Activated CD8-positive, alpha-beta T cell treated with anti-CD3 and anti-CD28 coated beads, Interleukin-2, amount 10 ng/mL, durations not matched to agents 7 days and 5 days (primary cell): ENCODE measurements around the gene SGCE. TPM values are rescaled to one million over a fixed set of nuclear protein-coding genes. Genes with fewer than 3 reads are reported as not detected.
A peak's percentile ranks its signal among the peaks of the same experiment; 100 is the strongest.

Source experiments
- ATAC-seq: fragments of 150-1000 bp; cut with Tn5 transposase; one replicate; pipeline ENCODE4 v1.10.0; 2021; ENCODE audit warnings: moderate library complexity
- CTCF ChIA-PET: fragments of 350-600 bp; sonication (Branson Sonifier 250); formaldehyde crosslinking; loops from one replicate; lab custom pipeline; 2021; ENCODE audit warnings: antibody characterized with exemption; lab: Charles Lee
- POLR2A ChIA-PET: fragments of 350-600 bp; sonication (Branson Sonifier 250); formaldehyde crosslinking; loops from one replicate; lab custom pipeline; 2021; ENCODE audit warnings: antibody characterized with exemption; lab: Charles Lee
- DNase-seq: peaks from one replicate; pipeline ENCODE4 v3.0.0-alpha.2; 2020
- H3K27ac Mint-ChIP-seq: one replicate; pipeline ENCODE4 v1.8.0; 2021; ENCODE audit warnings: mild to moderate bottlenecking, mixed read lengths
- H3K27me3 Mint-ChIP-seq: one replicate; pipeline ENCODE4 v1.8.0; 2021; ENCODE audit warnings: low read depth, mixed read lengths
- H3K36me3 Mint-ChIP-seq: one replicate; pipeline ENCODE4 v1.8.0; 2021; ENCODE audit warnings: low read depth, mixed read lengths
- H3K4me1 Mint-ChIP-seq: one replicate; pipeline ENCODE4 v1.8.0; 2021; ENCODE audit warnings: low read depth, mixed read lengths
- H3K4me3 Mint-ChIP-seq: one replicate; pipeline ENCODE4 v1.8.0; 2021; ENCODE audit warnings: mild to moderate bottlenecking, mixed read lengths
- H3K9me3 Mint-ChIP-seq: one replicate; pipeline ENCODE4 v1.8.0; 2022; ENCODE audit warnings: mixed read lengths; ENCODE audit not compliant: insufficient read depth
- total RNA-seq, 2 experiments: library from RNA; stranded (reverse); gene quantifications; one replicate each; pipeline ENCODE4 v1.2.3, GENCODE V29; 2021

The SGCE gene
- total RNA-seq, 2 experiments from 2014 or later: not detected

DNA sequence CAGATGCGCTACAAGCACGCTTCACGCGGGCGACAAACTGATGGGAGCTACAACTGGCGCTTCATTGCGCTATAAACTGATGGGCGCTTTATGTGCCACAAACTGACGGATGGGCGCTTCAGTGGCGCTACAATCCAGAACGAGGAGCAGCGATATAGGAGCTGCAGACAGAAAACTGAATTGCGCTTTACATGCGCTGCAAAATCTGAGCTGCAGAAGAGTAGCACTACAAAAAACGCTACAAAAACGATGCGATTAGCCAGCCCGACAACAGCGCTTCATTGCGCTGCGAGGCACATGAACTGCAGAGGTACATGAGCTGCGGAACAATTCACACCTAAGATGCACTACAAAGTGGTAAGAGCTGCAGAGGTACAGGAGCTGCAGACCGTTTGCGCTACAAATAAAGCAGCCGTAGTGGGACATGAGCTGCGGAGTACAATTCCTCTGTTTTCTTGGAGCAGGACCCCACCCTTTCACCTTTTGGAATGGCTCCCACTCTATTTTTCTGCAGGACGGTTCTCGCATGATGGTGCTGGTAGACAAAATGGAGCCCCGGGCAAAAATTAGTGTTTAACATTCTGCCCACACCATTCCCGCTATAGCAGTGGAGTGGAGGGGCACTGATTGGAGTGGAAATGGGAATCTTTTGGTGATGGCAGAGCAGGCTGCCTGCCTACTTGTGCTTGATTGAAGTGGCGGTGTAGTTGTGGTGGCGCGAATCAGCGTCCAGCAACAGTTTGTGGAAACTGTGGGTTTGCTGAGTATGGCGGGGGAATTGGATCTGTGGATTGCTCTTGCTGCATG lies 1.2 kb upstream of the SGCE start:
- Mint-ChIP-seq H3K36me3 (no peaks in the 10 kb centered on the region), H3K9me3 (no peaks in the 10 kb centered on the region), H3K4me3 (peak overlapping the region; percentile 73), H3K4me1 (peaks cover 21% of the 10 kb centered on the region), H3K27me3 (peaks cover 19% of the 10 kb centered on the region), H3K27ac (peak overlapping the region; percentile 71)
- POLR2A ChIA-PET: no interaction called here
- DNase-seq: peak; percentile 25
- CTCF ChIA-PET: interaction anchor here (0.7 to 3.1 kb wide), 3 partner anchors 137 to 220 kb away, joined by 3 to 19 read pairs (median 3); no protein-coding TSS in a partner anchor
- ATAC-seq: no peak

DNA sequence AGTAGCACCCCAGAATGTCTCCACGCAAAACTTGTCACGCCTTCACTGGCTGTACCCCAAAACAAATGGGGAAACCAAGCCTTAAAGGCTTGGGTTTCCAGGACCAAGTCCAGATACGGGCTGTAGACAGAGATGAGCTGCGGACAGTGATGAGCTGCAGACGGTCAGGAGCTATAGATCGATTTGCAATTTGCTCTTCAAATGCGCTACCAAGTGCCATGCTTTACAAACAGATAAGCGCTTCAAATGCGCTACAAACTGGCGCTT lies 658 bp upstream of the SGCE start:
- Mint-ChIP-seq H3K4me3 (peak overlapping the region; percentile 73), H3K9me3 (no peaks in the 10 kb centered on the region), H3K27me3 (peaks cover 22% of the 10 kb centered on the region), H3K27ac (no peak overlapping the region), H3K36me3 (no peaks in the 10 kb centered on the region), H3K4me1 (peaks cover 21% of the 10 kb centered on the region)
- ATAC-seq (no peak), DNase-seq (peak; percentile 35)
- ChIA-PET POLR2A (no interaction called here), CTCF (interaction anchor here (0.7 to 3.1 kb wide), 3 partner anchors 137 to 220 kb away, joined by 3 to 19 read pairs (median 3); no protein-coding TSS in a partner anchor)

DNA sequence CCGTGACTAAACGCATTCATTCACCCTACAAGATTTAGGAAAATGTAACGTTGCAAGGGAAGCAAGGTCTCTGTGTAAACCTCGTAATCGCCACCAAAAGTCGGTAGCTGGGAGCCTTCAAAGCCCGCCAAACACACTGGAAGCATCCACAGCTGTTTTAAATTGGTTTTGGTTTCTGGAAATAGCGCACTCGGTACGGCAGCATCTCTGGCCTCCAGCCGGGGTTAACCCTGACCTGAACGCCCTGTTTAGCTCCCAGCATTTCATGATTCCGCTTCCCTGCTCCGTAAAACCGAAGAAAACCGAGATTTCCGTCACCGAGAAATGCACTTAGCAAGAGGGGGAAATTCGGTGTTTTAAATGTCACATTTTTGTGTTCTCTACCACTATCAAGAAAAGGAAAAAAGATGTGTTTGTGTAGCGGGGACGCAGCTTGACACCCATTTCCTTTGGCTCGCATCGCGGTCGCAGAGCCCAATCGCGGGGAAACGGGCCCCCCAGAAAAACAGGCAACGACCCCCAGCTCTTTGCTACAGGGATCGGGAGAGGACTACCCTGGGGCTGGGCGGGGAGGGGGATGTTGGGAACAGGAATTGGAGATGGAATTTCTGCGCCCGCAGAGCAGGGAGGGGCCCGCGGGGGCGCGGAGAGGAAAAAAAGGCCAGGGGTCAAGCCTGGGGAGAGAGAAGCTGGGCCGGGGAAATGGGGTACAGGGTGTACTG lies 646 bp downstream of the SGCE start:
- Mint-ChIP-seq H3K9me3 (no peaks in the 10 kb centered on the region), H3K27ac (no peak overlapping the region), H3K4me3 (peak overlapping the region; percentile 73), H3K4me1 (peaks cover 21% of the 10 kb centered on the region), H3K36me3 (no peaks in the 10 kb centered on the region), H3K27me3 (peaks cover 32% of the 10 kb centered on the region)
- ATAC-seq (no peak), DNase-seq (no peak)
- ChIA-PET POLR2A (no interaction called here), CTCF (interaction anchor here (3.1 kb wide), 1 partner anchor 205 kb away, joined by 19 read pairs; no protein-coding TSS in a partner anchor)

DNA sequence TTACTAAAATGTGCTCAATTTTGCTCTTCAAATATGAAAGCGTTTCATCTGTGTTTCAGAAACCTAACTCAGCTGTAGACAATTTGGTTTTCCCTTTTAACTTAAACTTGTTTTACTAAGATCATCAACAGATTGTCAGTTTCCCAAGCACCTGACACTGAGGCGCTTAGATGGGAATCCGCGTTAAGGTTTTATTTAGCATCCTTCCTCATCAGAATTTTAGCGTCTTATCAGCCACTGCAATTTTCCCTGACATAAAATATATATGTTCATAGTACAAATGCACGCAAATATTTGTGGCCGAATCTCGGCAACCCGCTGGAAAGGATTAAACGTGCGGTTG lies 1.2 kb downstream of the SGCE start:
- peaks cover 21% of the 10 kb centered on the region for H3K4me1 Mint-ChIP-seq
- DNase-seq: no peak
- no peak for ATAC-seq
- peaks cover 34% of the 10 kb centered on the region for H3K27me3 Mint-ChIP-seq
- H3K4me3 Mint-ChIP-seq: peak overlapping the region; percentile 73
- no peak overlapping the region for H3K27ac Mint-ChIP-seq
- H3K36me3 Mint-ChIP-seq: no peaks in the 10 kb centered on the region
- CTCF ChIA-PET: interaction anchor here (3.1 kb wide), 1 partner anchor 205 kb away, joined by 19 read pairs; no protein-coding TSS in a partner anchor
- POLR2A ChIA-PET: no interaction called here
- H3K9me3 Mint-ChIP-seq: no peaks in the 10 kb centered on the region

- POLR2A ChIA-PET: no interaction called here
- Mint-ChIP-seq H3K9me3 (no peaks in the 10 kb centered on the region), H3K36me3 (no peaks in the 10 kb centered on the region), H3K4me3 (no peak overlapping the region), H3K27ac (no peak overlapping the region), H3K27me3 (peaks cover 29% of the 10 kb centered on the region), H3K4me1 (peaks cover 8% of the 10 kb centered on the region)
- ATAC-seq (no peak), DNase-seq (no peak)
- CTCF ChIA-PET: no interaction called here
These were observed 5.5 kb downstream of the SGCE start for GRCh38 chr7:94650147-94651051.

- Mint-ChIP-seq H3K27ac (no peak overlapping the region), H3K27me3 (peaks cover 22% of the 10 kb centered on the region), H3K4me1 (no peaks in the 10 kb centered on the region), H3K4me3 (no peak overlapping the region), H3K9me3 (no peaks in the 10 kb centered on the region), H3K36me3 (no peaks in the 10 kb centered on the region)
- DNase-seq (no peak), ATAC-seq (no peak)
- ChIA-PET POLR2A (no interaction called here), CTCF (no interaction called here)
These were observed 6.5 kb downstream of the SGCE start for GRCh38 chr7:94649450-94649849.

DNA sequence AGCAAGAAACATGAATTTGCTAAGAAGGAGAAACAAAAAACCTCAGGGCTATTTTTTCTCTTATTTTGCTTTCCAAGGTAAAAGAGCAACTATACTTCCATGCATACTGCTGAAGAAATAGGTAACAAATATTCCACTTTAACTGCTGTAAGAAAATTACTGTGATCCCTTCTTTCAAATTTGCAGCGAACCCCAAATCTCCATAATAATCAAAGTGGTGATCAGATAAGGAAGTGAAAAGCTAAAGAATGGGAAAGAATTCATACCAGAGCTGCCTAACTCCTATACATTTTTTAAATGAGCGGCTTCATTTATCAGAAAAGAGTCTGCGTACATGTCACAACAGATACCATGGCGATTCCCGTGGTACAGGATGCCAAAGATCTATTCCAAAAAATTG lies 7.2 kb downstream of the SGCE start:
- CTCF ChIA-PET: no interaction called here

DNA sequence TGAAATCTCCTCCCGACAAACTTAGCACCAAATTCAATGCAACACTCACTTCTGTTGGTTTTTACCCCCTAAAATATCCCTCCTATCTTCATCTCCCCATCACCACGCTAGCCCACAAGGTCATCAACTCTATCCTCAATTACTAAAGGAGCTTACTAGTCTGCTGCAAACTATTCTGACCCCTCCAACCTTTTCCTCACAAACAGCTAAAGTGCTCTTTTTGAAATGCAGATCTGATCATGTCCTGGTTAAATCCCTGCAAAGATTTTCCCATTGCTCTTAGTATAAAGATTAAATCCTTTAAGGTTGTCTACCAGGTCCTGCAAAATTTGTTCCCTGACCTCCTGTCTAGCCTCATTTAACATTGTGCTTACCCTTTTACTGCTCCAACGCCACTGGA lies 8.6 kb downstream of the SGCE start:
- H3K27ac Mint-ChIP-seq: no peak overlapping the region
- no peaks in the 10 kb centered on the region for H3K36me3 Mint-ChIP-seq
- CTCF ChIA-PET: no interaction called here
- H3K9me3 Mint-ChIP-seq: no peaks in the 10 kb centered on the region
- H3K4me1 Mint-ChIP-seq: no peaks in the 10 kb centered on the region
- no peak overlapping the region for H3K4me3 Mint-ChIP-seq
- DNase-seq (no peak), ATAC-seq (no peak)
- POLR2A ChIA-PET: no interaction called here
- H3K27me3 Mint-ChIP-seq: peaks cover 25% of the 10 kb centered on the region

More for the DNA sequence above, 7.2 kb downstream of the SGCE start:
- H3K4me1 Mint-ChIP-seq: no peaks in the 10 kb centered on the region
- no peaks in the 10 kb centered on the region for H3K9me3 Mint-ChIP-seq
- no peaks in the 10 kb centered on the region for H3K36me3 Mint-ChIP-seq
- no peak overlapping the region for H3K27ac Mint-ChIP-seq
- POLR2A ChIA-PET: no interaction called here
- peaks cover 22% of the 10 kb centered on the region for H3K27me3 Mint-ChIP-seq
- no peak for DNase-seq
- no peak overlapping the region for H3K4me3 Mint-ChIP-seq
- ATAC-seq: no peak

DNA sequence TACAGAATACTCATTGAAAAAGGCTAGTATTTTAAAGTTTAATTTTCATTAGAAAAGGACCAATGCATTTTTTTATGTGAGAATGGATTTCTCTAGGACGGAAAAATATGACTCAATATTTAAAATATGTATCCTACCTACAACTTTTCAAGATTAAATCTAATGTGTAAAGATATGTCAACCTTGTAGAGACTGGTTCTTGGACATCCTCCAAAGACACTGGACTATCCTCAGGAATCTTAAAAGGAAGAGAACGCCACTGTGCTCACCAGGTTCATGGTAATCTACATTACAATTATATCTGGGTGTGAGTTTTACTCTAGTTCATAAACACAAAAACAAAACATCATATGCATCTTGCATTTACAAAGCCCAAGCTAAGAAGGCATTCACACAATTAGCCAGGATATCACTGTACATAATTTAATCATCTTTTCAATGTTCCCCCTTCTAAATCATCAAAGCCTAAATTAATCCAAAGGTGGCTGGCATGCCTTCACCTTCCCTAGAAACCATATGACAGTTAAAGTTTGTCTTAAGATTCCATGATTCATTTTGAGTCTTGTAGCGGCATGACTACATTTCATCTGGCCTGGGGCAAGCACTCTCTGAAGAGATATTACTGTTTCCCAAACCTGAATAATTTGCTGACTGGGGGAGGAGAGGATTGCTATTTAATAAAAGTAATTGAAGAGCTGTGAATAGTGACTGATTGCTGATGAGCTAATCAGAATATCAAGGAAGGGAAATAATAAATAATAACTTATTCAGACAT lies 12.0 kb downstream of the SGCE start:
- Mint-ChIP-seq H3K4me1 (no peaks in the 10 kb centered on the region), H3K4me3 (no peak overlapping the region), H3K27ac (no peak overlapping the region), H3K36me3 (no peaks in the 10 kb centered on the region), H3K27me3 (peaks cover 23% of the 10 kb centered on the region), H3K9me3 (no peaks in the 10 kb centered on the region)
- ATAC-seq: no peak
- CTCF ChIA-PET: no interaction called here
- DNase-seq: no peak
- POLR2A ChIA-PET: no interaction called here

GRCh38 chr7:94642838-94643653 lies 12.9 kb downstream of the SGCE start:
- H3K4me3 Mint-ChIP-seq: no peak overlapping the region
- ChIA-PET CTCF (no interaction called here), POLR2A (no interaction called here)
- no peak overlapping the region for H3K27ac Mint-ChIP-seq
- no peaks in the 10 kb centered on the region for H3K4me1 Mint-ChIP-seq
- no peak for ATAC-seq
- no peaks in the 10 kb centered on the region for H3K9me3 Mint-ChIP-seq
- no peaks in the 10 kb centered on the region for H3K36me3 Mint-ChIP-seq
- DNase-seq: no peak
- peaks cover 21% of the 10 kb centered on the region for H3K27me3 Mint-ChIP-seq

- Mint-ChIP-seq H3K27me3 (peaks cover 23% of the 10 kb centered on the region), H3K4me1 (no peaks in the 10 kb centered on the region)
- POLR2A ChIA-PET: no interaction called here
These were observed 16.5 kb downstream of the SGCE start for GRCh38 chr7:94639384-94639783.

More at GRCh38 chr7:94639384-94639783, 16.5 kb downstream of the SGCE start:
- ATAC-seq (no peak), DNase-seq (no peak)
- Mint-ChIP-seq H3K27ac (no peak overlapping the region), H3K4me3 (no peak overlapping the region), H3K9me3 (no peaks in the 10 kb centered on the region), H3K36me3 (no peaks in the 10 kb centered on the region)
- CTCF ChIA-PET: no interaction called here
